Thyroid gland (tissue), 4 donors: ENCODE data around the gene OR7A10. TPM values are rescaled to one million over a fixed set of nuclear protein-coding genes. Genes with fewer than 3 reads are reported as not detected.

Experiments
- DNase-seq, 2 donors: peaks; one replicate each; pipeline ENCODE4 v3.0.0-alpha.2; 2019
- H3K27ac ChIP-seq, 3 donors: fragments of 200-600 bp; sonication (generic); 1 replicate in 2 of 3; 2 replicates in 1 of 3; pipeline ENCODE4 v1.5.1; 2016 to 2019; ENCODE audit warnings: mild to moderate bottlenecking in 1 of 3, moderate library complexity in 1 of 3
- H3K27me3 ChIP-seq: fragments of 200-600 bp; sonication (generic); one replicate; pipeline ENCODE4 v1.5.1; 2019
- H3K36me3 ChIP-seq, 2 donors: fragments of 200-600 bp; sonication (generic); one replicate each; pipeline ENCODE4 v1.5.1; 2016 to 2019
- H3K4me1 ChIP-seq, 2 donors: fragments of 200-600 bp; sonication (generic); one replicate each; pipeline ENCODE4 v1.5.1; 2017 to 2019
- H3K4me3 ChIP-seq, 3 donors: fragments of 200-600 bp; sonication (generic); replicated peaks in 1 of 3; 1 replicate in 2 of 3; 2 replicates in 1 of 3; pipeline ENCODE4 v1.5.1; 2016; ENCODE audit warnings: mild to moderate bottlenecking in 1 of 3
- H3K9me3 ChIP-seq: fragments of 200-600 bp; sonication (generic); one replicate; pipeline ENCODE4 v1.5.1; 2017
- CTCF ChIP-seq, 6 experiments: fragments of 200-600 bp in 3 of 6; fragments of 450-650 bp in 3 of 6; sonication (generic) in 3 of 6; IDR thresholded peaks; one replicate each; pipeline ENCODE4 v1.5.1; 2016 to 2019; ENCODE audit warnings: antibody characterized with exemption in 6 of 6, mild to moderate bottlenecking in 2 of 6, inconsistent platforms in 1 of 6, moderate library complexity in 1 of 6
- POLR2A ChIP-seq, 2 donors: fragments of 450-650 bp; IDR thresholded peaks; one replicate each; pipeline ENCODE4 v1.6.1; 2017; ENCODE audit warnings: antibody characterized with exemption in 2 of 2, mild to moderate bottlenecking in 2 of 2, moderate library complexity in 1 of 2
- WGBS, 2 donors: methylation state at CpG; one replicate each; pipeline ENCODE4 v1.1.5; 2017; 5-methylcytosine and 5-hydroxymethylcytosine counted together
- intact Hi-C: fragments of 100-400 bp; cut with DNase I; formaldehyde crosslinking; loops from one replicate; pipeline ENCODE4 v1.15.1; 2023
- total RNA-seq, 4 donors: library from RNA; depleted of rRNA; stranded (reverse); fragments of >200 nt; gene quantifications; one replicate each; pipeline ENCODE4 v1.2.3, GENCODE V29; 2016

Gene OR7A10
- total RNA-seq, 4 donors from 2014 or later: not detected

GRCh38 chr19:14837391-14837790 is 11.3 kb downstream of the OR7A10 start:
- Histone ChIP-seq H3K36me3 (no peaks in the 10 kb centered on the region), H3K27me3 (no peaks in the 10 kb centered on the region), H3K4me3 (no peak overlapping the region), H3K27ac (no peak overlapping the region), H3K4me1 (no peaks in the 10 kb centered on the region), H3K9me3 (no peaks in the 10 kb centered on the region)
- WGBS, 2 donors: 69 to 83% methylated on average over 4 of the region's 4 CpGs
- no peak for DNase-seq
- TF ChIP-seq CTCF (IDR thresholded peaks at IDR 0.05) (no peak), POLR2A (IDR thresholded peaks at IDR 0.05) (no peak)
- intact Hi-C loops: no loop called here

GRCh38 chr19:14835011-14835410 is 13.7 kb downstream of the OR7A10 start, which contains the start of the genes OR7A5 and OR7C1:
Gene OR7A5, minus strand, starts transcription at chr19:14835185. Its CDS starts 6,944 bp downstream, at chr19:14828241.
Gene OR7C1, minus strand, starts transcription at chr19:14835185. Its CDS starts 35,049 bp downstream, at chr19:14800136.
- no peaks in the 10 kb centered on the region for H3K4me1 ChIP-seq
- no peak within 1 kb of the TSS for H3K27ac ChIP-seq
- H3K9me3 ChIP-seq: no peaks in the 10 kb centered on the region
- no peaks in the 10 kb centered on the region for H3K36me3 ChIP-seq
- intact Hi-C loops: no loop called here
- no peak within 1 kb of the TSS for H3K4me3 ChIP-seq
- H3K27me3 ChIP-seq: no peaks in the 10 kb centered on the region
- WGBS, 2 donors: 6 to 17% methylated on average over 1 of the region's 1 CpG
- no peak for DNase-seq
- no peak for TF ChIP-seq POLR2A (IDR thresholded peaks at IDR 0.05)
- no peak for TF ChIP-seq CTCF (IDR thresholded peaks at IDR 0.05)

GRCh38 chr19:14830702-14831101 is 18.0 kb downstream of the OR7A10 start:
- no peak for DNase-seq
- H3K4me1 ChIP-seq: no peaks in the 10 kb centered on the region
- no peaks in the 10 kb centered on the region for H3K36me3 ChIP-seq
- WGBS, 2 donors: 62 to 76% methylated on average over 4 of the region's 4 CpGs
- H3K27ac ChIP-seq: no peak overlapping the region
- H3K9me3 ChIP-seq: no peaks in the 10 kb centered on the region
- H3K4me3 ChIP-seq: no peak overlapping the region
- H3K27me3 ChIP-seq: no peaks in the 10 kb centered on the region
- intact Hi-C loops: no loop called here
- TF ChIP-seq POLR2A (IDR thresholded peaks at IDR 0.05) (no peak), CTCF (IDR thresholded peaks at IDR 0.05) (no peak)

GRCh38 chr19:14826006-14826405 is 22.7 kb downstream of the OR7A10 start:
- 83 to 90% methylated on average over 2 of the region's 2 CpGs for WGBS, 2 donors
- Histone ChIP-seq H3K4me1 (no peaks in the 10 kb centered on the region), H3K27me3 (no peaks in the 10 kb centered on the region), H3K9me3 (no peaks in the 10 kb centered on the region), H3K36me3 (no peaks in the 10 kb centered on the region), H3K4me3 (no peak overlapping the region), H3K27ac (no peak overlapping the region)
- no peak for TF ChIP-seq CTCF (IDR thresholded peaks at IDR 0.05)
- no peak for TF ChIP-seq POLR2A (IDR thresholded peaks at IDR 0.05)
- no peak for DNase-seq
- intact Hi-C loops: no loop called here

GRCh38 chr19:14821937-14822336 is 26.8 kb downstream of the OR7A10 start:
- 60 to 61% methylated on average over 6 of the region's 6 CpGs for WGBS, 2 donors
- intact Hi-C loops: no loop called here
- DNase-seq: no peak
- Histone ChIP-seq H3K27ac (no peak overlapping the region), H3K9me3 (no peaks in the 10 kb centered on the region), H3K27me3 (no peaks in the 10 kb centered on the region), H3K4me1 (no peaks in the 10 kb centered on the region), H3K36me3 (no peaks in the 10 kb centered on the region), H3K4me3 (no peak overlapping the region)
- TF ChIP-seq CTCF (IDR thresholded peaks at IDR 0.05): no peak
- TF ChIP-seq POLR2A (IDR thresholded peaks at IDR 0.05): no peak
